Neural cell (in vitro differentiated cells): ENCODE measurements around the gene SERPINH1. TPM values are rescaled to one million over a fixed set of nuclear protein-coding genes. Genes with fewer than 3 reads are reported as not detected.

Experiments used
- H2AFZ ChIP-seq: fragments of 200-600, 300-800 bp; sonication (generic), shearing (Covaris generic); 2 replicates; pipeline ENCODE4 v1.6.0; 2014; ENCODE audit warnings: low read depth, mild to moderate bottlenecking, antibody characterized with exemption, low read length, moderate library complexity
- H3F3A ChIP-seq: fragments of 200-600 bp; shearing (Covaris generic); 2 replicates; pipeline ENCODE4 v1.6.1; 2016; ENCODE audit warnings: mild to moderate bottlenecking, moderate library complexity, mixed read lengths, antibody characterized with exemption, low read length; ENCODE audit not compliant: insufficient read depth, poor library complexity, severe bottlenecking
- H3K27ac ChIP-seq: fragments of 200-600, 300-800 bp; sonication (generic), shearing (Covaris generic); 2 replicates; pipeline ENCODE4 v1.5.1; 2014; ENCODE audit warnings: mild to moderate bottlenecking, low read length, moderate library complexity
- H3K27me3 ChIP-seq: fragments of 300-800, 200-600 bp; sonication (generic), shearing (Covaris generic); 2 replicates; pipeline ENCODE4 v1.6.0; 2014; ENCODE audit warnings: mild to moderate bottlenecking, low read depth, low read length, moderate library complexity; ENCODE audit not compliant: insufficient read depth
- H3K36me3 ChIP-seq: fragments of 300-800, 200-600 bp; sonication (generic), shearing (Covaris generic); 2 replicates; pipeline ENCODE4 v1.5.1; 2014; ENCODE audit warnings: mild to moderate bottlenecking, antibody characterized with exemption, low read length, moderate library complexity; ENCODE audit not compliant: insufficient read depth
- H3K4me2 ChIP-seq: fragments of 300-800, 200-600 bp; sonication (generic), shearing (Covaris generic); 2 replicates; pipeline ENCODE4 v1.6.0; 2014; ENCODE audit warnings: mild to moderate bottlenecking, low read length
- H3K4me3 ChIP-seq: fragments of 300-800, 200-600 bp; sonication (generic), shearing (Covaris generic); 2 replicates; pipeline ENCODE4 v1.5.1; 2014; ENCODE audit warnings: mild to moderate bottlenecking, low read length, moderate library complexity
- H3K79me2 ChIP-seq: fragments of 200-600 bp; shearing (Covaris generic); replicated peaks from 2 replicates; pipeline ENCODE4 v1.6.0; 2014; ENCODE audit warnings: mild to moderate bottlenecking, low read length, moderate library complexity; ENCODE audit not compliant: insufficient read depth
- H3K9ac ChIP-seq: fragments of 300-800, 200-600 bp; sonication (generic), shearing (Covaris generic); 2 replicates; pipeline ENCODE4 v1.6.1; 2016; ENCODE audit warnings: mild to moderate bottlenecking, low read length, mixed read lengths
- H3K9me2 ChIP-seq: fragments of 200-600 bp; shearing (Covaris generic); 2 replicates; pipeline ENCODE4 v1.6.1; 2016; ENCODE audit warnings: mild to moderate bottlenecking, low read length, mixed read lengths; ENCODE audit not compliant: insufficient read depth
- H3K9me3 ChIP-seq: fragments of 200-600, 300-800 bp; sonication (generic), shearing (Covaris generic); 2 replicates; pipeline ENCODE4 v1.6.1; 2016; ENCODE audit warnings: mild to moderate bottlenecking, mixed run types, low read length, moderate library complexity, mixed read lengths
- H4K20me1 ChIP-seq: fragments of 200-600 bp; shearing (Covaris generic); 2 replicates; pipeline ENCODE4 v1.6.1; 2016; ENCODE audit warnings: mild to moderate bottlenecking, mixed run types; ENCODE audit not compliant: insufficient read depth
- EP300 ChIP-seq: fragments of 450-650 bp; conservative IDR thresholded peaks from 2 replicates; pipeline ENCODE4 v1.6.1; 2014; ENCODE audit warnings: antibody characterized with exemption, mild to moderate bottlenecking, moderate library complexity; ENCODE audit not compliant: poor library complexity, severe bottlenecking
- EZH2 ChIP-seq: fragments of 200-600, 300-800 bp; shearing (Covaris generic), sonication (generic); IDR thresholded peaks from 2 replicates; pipeline ENCODE4 v1.6.1; 2014; ENCODE audit warnings: antibody characterized with exemption, low read length, borderline replicate concordance, mild to moderate bottlenecking; ENCODE audit not compliant: insufficient read depth, poor library complexity, severe bottlenecking
- POLR2AphosphoS5 ChIP-seq: IDR thresholded peaks from 2 replicates; pipeline ENCODE4 v1.6.1; 2012
- TAF1 ChIP-seq: IDR thresholded peaks from 2 replicates; pipeline ENCODE4 v1.6.1; 2012; ENCODE audit warnings: low read depth
- polyA plus RNA-seq: library from polyadenylated mRNA; depleted of rRNA; stranded (reverse); fragments of >200 nt; gene quantifications from 2 replicates; pipeline ENCODE4 v1.2.3, GENCODE V29; 2014
- TF ChIP-seq, protein P1 (sequence below): IDR thresholded peaks from 2 replicates; pipeline ENCODE4 v1.6.1; 2012; ENCODE audit warnings: borderline replicate concordance
- TF ChIP-seq, protein P2 (sequence below): fragments of 450-650 bp; IDR thresholded peaks from 2 replicates; pipeline ENCODE4 v1.5.1; 2014; ENCODE audit warnings: antibody characterized with exemption, mild to moderate bottlenecking, moderate library complexity; ENCODE audit not compliant: poor library complexity, severe bottlenecking

SERPINH1 gene
- polyA plus RNA-seq, 1 donor from 2014 or later, result 16.1 TPM

DNA sequence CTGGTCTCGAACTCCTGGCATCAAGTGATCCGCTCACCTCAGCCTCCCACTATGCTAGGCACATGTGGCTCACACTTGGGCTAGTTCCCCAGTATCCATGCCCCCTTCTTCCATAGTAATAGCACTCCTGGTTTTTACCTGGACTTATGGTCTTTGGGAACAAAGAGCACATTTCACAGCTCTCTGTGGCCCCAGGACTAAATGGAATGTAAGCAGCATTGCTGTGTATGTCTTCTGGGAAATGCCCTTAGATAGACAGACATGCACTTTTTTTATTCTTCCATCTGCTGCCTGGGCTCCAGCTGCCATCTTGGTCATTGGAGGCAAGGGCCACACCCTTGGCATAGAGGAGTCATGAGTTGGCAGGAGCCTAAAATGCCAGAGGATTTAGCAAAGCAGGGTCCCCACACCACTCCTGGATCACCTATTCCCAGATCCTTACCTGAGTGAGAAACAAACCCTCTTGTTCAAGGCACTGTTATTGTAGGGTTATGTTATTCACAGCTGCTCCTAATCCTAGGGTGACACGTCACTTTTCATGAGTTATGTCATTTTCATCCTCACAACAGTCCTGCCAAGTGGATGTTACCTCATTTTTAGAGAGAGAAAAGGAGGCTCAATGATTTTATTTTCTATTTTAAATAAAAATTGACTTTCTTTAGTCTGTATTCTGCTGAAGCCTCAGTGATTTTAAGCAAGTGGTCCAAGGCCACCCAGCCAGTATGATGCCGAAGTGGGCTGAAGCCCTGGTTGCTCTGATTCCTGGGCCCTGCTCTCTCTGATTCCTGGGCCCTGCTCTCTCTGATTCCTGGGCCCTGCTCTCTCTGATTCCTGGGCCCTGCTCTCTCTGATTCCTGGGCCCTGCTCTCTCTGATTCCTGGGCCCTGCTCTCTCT is 20.6 kb upstream of the SERPINH1 start:
- no peak overlapping the region for H2AFZ ChIP-seq
- no peak overlapping the region for H3K9ac ChIP-seq
- H3K27me3 ChIP-seq, result no peaks in the 10 kb centered on the region
- H3K9me3 ChIP-seq, result no peaks in the 10 kb centered on the region
- H3K27ac ChIP-seq, result no peak overlapping the region
- no peak overlapping the region for H3K4me2 ChIP-seq
- no peaks in the 10 kb centered on the region for H3K79me2 ChIP-seq
- no peaks in the 10 kb centered on the region for H3F3A ChIP-seq
- H4K20me1 ChIP-seq, result no peaks in the 10 kb centered on the region
- TF ChIP-seq EZH2, result no peak
- TF ChIP-seq, protein P1, sequence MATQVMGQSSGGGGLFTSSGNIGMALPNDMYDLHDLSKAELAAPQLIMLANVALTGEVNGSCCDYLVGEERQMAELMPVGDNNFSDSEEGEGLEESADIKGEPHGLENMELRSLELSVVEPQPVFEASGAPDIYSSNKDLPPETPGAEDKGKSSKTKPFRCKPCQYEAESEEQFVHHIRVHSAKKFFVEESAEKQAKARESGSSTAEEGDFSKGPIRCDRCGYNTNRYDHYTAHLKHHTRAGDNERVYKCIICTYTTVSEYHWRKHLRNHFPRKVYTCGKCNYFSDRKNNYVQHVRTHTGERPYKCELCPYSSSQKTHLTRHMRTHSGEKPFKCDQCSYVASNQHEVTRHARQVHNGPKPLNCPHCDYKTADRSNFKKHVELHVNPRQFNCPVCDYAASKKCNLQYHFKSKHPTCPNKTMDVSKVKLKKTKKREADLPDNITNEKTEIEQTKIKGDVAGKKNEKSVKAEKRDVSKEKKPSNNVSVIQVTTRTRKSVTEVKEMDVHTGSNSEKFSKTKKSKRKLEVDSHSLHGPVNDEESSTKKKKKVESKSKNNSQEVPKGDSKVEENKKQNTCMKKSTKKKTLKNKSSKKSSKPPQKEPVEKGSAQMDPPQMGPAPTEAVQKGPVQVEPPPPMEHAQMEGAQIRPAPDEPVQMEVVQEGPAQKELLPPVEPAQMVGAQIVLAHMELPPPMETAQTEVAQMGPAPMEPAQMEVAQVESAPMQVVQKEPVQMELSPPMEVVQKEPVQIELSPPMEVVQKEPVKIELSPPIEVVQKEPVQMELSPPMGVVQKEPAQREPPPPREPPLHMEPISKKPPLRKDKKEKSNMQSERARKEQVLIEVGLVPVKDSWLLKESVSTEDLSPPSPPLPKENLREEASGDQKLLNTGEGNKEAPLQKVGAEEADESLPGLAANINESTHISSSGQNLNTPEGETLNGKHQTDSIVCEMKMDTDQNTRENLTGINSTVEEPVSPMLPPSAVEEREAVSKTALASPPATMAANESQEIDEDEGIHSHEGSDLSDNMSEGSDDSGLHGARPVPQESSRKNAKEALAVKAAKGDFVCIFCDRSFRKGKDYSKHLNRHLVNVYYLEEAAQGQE, result no peak
- TF ChIP-seq, protein P2, sequence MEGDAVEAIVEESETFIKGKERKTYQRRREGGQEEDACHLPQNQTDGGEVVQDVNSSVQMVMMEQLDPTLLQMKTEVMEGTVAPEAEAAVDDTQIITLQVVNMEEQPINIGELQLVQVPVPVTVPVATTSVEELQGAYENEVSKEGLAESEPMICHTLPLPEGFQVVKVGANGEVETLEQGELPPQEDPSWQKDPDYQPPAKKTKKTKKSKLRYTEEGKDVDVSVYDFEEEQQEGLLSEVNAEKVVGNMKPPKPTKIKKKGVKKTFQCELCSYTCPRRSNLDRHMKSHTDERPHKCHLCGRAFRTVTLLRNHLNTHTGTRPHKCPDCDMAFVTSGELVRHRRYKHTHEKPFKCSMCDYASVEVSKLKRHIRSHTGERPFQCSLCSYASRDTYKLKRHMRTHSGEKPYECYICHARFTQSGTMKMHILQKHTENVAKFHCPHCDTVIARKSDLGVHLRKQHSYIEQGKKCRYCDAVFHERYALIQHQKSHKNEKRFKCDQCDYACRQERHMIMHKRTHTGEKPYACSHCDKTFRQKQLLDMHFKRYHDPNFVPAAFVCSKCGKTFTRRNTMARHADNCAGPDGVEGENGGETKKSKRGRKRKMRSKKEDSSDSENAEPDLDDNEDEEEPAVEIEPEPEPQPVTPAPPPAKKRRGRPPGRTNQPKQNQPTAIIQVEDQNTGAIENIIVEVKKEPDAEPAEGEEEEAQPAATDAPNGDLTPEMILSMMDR, result no peak
- no peak for TF ChIP-seq POLR2AphosphoS5
- H3K36me3 ChIP-seq, result no peaks in the 10 kb centered on the region
- no peaks in the 10 kb centered on the region for H3K9me2 ChIP-seq
- no peak overlapping the region for H3K4me3 ChIP-seq

DNA sequence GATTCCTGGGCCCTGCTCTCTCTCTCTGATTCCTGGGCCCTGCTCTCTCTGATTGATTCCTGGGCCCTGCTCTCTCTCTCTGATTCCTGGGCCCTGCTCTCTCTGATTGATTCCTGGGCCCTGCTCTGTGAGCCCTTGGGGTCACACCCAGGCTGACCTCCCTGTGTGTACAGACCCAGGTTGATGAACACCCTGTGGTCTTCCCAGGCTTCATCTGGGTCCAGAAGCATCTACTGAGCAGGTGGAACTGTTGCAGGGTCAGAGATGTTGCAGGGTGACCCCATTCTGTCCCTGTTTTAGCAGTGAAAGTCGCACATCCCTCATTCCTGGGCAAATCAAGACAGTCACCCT is 20.0 kb upstream of the SERPINH1 start:
- H3K36me3 ChIP-seq, result no peaks in the 10 kb centered on the region
- no peaks in the 10 kb centered on the region for H3K9me2 ChIP-seq
- H3F3A ChIP-seq, result no peaks in the 10 kb centered on the region
- H4K20me1 ChIP-seq, result no peaks in the 10 kb centered on the region
- H3K9ac ChIP-seq, result no peak overlapping the region
- H3K79me2 ChIP-seq, result no peaks in the 10 kb centered on the region
- no peaks in the 10 kb centered on the region for H3K9me3 ChIP-seq
- no peak overlapping the region for H3K4me2 ChIP-seq
- no peaks in the 10 kb centered on the region for H3K27me3 ChIP-seq
- H3K27ac ChIP-seq, result no peak overlapping the region
- H2AFZ ChIP-seq, result no peak overlapping the region
- H3K4me3 ChIP-seq, result no peak overlapping the region
- TF ChIP-seq, protein P1, result no peak
- TF ChIP-seq POLR2AphosphoS5 (no peak), EP300 (no peak), TAF1 (no peak)
